Erythroblast (primary cell): ENCODE results near the gene IL20.

Experiments
- GATA1 ChIP-seq: IDR thresholded peaks from 2 replicates; pipeline ENCODE4 v1.6.1; 2011; ENCODE audit warnings: low read depth, mild to moderate bottlenecking, control low read depth, low read length, moderate library complexity
- POLR2A ChIP-seq: IDR thresholded peaks from 2 replicates; pipeline ENCODE4 v1.6.1; 2011; ENCODE audit warnings: mild to moderate bottlenecking, low read length

DNA sequence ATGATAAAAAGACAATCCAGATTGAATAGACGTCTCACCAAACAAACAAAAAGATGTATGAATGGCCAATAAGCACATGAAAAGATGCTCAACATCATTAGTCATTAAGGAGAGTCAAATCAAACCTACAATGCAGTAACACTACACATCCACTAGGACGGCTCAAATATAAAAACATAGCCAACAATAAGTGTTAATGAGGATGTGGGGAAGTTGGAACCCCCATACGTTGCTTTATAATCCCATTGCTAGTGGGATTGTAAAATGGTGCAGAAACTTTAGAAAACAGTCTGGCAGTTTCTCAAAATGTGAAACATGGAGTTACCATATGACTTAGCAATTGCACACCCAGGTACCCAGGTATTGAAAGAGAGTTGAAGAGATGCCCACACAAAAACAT is 17.1 kb downstream of the IL20 start:
- TF ChIP-seq POLR2A (no peak), GATA1 (no peak)
